GM19372 (cell line): ENCODE results near the gene SAMD4A.

Source experiments
- ATAC-seq: cut with Tn5 transposase; IDR thresholded peaks from one replicate; pipeline ENCODE4 v1.9.1; 2021; ENCODE audit warnings: mild to moderate bottlenecking, low read depth, moderate library complexity; ENCODE audit not compliant: unreplicated experiment

Gene SAMD4A

DNA sequence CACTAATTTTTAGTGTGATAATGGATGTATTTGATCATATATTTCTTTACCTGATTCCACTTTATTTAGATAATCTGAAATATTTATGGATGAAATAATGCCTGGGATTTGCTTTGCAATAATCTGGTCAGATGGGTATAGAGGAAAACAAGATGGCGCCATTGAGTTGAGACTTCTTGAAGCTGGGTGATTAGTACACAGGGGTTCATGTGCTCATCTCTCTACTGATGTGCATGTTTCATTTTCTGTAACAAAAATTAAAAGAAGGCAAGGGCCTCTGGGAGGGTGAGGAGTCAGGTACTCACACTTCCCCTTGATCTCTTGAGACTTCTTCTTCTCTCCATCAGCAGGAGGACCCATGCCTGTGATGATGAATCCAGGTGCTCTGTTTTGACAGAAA lies 273.9 kb downstream of the SAMD4A start:
- no peak for ATAC-seq
